GM23338 (cell line): ENCODE measurements around the gene BHLHA9.

Experiments used
- CTCF ChIP-seq, 2 experiments: fragments of 200-600 bp in 1 of 2; sonication (generic) in 1 of 2; conservative IDR thresholded peaks; 2 replicates each; pipeline versions ENCODE4 v1.5.1 to v1.6.1; 2016 to 2017; ENCODE audit warnings: antibody characterized with exemption in 2 of 2, low read depth in 2 of 2, mild to moderate bottlenecking in 2 of 2, moderate library complexity in 1 of 2
- STAT1 ChIP-seq: IDR thresholded peaks from one replicate; pipeline ENCODE4 v1.6.1; 2016; ENCODE audit warnings: antibody characterized with exemption; ENCODE audit not compliant: unreplicated experiment

DNA sequence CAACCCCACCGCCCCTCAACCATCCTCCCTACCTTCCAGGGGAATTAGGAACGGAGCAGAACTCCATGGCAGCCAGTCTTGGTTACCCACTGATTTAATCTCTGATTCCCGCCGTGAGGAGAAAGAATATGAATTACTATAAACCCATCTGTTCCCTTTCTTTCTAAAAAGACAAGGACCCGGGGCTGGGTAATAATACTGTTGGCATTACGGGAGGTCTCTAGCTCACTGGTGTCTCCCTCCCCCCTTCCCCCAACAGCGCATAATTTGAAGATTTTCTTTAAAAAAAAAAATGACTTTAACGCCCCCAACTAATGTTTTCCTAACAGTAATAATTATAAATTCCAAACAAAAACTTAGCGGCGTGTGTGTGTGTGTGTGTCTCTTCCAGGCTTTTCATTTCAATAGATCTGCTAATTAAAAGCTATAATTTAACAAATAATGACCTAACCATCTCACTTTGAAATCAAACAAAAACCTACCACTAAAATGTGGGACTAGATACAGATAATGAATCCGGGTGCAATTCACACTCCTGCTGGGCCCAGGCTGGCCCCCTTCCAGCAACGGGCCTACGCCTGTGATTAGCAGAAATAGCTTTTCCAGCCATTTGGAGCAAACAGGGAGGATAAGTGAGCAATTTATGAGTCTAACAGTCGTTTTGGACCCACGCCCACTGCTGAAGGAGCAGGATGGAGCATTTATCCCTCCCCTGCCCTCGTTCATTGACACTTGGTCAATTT, 18.2 kb upstream of the BHLHA9 start:
- TF ChIP-seq CTCF (conservative IDR thresholded peaks at IDR 0.05; ENCODE audit: low read depth in 2 of 2) = no peak
- no peak for TF ChIP-seq STAT1
